Posterior cingulate gyrus (tissue), 11 donors: ENCODE results near the gene ONECUT1.

Source experiments
- DNase-seq, 10 donors: peaks; one replicate each; pipeline versions ENCODE4 v3.0.0 to v3.0.0-alpha.2; 2020 to 2021; ENCODE audit warnings: mixed read lengths in 3 of 10
- intact Hi-C: fragments of 100-400 bp; cut with DNase I; formaldehyde crosslinking; loops from one replicate; pipeline ENCODE4 v1.15.1; 2023

The ONECUT1 gene

DNA sequence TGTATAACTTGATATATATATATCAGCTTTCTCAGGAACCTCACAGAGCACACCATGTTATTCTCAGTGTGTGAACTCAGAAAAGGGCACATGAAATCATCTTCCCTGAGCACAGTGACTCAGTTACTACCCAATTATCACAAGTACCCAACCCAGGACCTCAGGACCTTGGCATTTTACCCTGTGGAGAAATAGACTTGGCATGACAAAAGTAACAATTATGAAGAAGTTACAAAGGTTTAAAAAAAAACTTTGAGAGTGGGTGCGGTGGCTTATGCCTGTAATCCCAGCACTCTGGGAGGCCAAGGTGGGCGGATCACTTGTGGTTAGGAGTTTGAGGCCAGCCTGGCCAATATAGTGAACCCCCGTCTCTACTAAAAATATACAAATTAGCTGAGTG, 52.4 kb downstream of the ONECUT1 start:
- intact Hi-C loops = loop anchor here (5.0 kb wide), 1 partner anchor 405 kb away; no protein-coding TSS in a partner anchor
- no peak for DNase-seq

DNA sequence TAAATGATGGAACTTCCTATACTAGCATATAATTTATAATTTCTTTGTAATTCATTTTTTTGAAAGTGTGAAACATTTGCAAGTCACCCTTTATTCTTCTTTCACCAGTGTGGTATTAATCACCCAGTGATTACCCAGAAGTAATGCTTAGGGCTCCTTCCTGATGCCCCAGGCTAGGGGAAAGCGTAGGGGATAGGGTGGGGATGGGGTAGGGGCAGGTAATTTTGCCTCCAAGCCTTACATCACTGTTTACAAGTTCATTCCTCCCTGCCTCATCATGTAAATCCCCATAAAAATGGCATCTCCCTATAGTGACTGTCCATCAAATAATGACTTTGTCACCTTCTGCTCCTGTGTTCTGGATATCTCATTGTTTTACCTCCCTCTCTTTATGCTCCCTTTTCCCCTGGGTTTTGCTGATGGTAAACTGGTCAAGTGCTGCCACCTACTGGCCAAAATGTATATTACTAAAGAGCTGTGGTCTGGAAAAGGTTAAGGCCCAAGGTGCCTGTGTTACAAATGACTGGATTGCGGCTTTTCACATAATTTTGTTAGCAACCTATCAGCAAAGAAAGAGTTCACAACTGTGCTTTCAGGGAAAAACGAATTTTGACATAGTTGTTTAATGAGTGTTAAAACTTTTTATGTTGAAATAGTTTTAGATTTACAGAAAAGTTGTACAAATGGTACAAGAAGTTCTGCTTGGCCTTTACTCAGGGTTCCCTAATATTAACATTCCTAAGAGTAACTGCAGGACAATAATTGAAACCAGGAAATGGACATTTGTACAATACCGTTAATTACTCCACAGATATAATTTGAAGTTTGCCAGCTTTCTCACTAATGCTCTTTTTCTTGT, 54.7 kb downstream of the ONECUT1 start:
- intact Hi-C loops = loop anchor here (5.0 kb wide), 1 partner anchor 403 kb away; no protein-coding TSS in a partner anchor
- DNase-seq = peak in 5 of 10 donors; percentile 32 to 81 (median 50)

DNA sequence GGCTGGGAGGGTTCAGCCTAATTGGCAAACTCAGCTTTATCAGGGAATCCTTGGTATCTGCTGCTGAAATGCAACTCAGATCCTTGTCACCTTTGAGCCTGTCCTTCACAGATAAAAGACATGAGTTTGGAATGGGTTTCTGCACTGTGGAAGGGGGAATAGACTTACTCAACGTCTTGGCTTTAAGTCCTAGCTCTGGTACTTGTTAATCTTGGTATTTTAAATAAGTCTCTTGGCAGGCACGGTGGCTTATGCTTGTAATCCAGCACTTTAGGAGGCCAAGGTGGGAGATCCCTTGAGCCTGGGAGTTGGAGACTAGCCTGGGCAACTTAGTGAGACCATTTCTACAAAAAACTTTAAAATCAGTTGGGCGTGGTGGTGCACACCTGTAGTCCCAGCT, 55.8 kb downstream of the ONECUT1 start:
- DNase-seq = no peak
- intact Hi-C loops = no loop called here

DNA sequence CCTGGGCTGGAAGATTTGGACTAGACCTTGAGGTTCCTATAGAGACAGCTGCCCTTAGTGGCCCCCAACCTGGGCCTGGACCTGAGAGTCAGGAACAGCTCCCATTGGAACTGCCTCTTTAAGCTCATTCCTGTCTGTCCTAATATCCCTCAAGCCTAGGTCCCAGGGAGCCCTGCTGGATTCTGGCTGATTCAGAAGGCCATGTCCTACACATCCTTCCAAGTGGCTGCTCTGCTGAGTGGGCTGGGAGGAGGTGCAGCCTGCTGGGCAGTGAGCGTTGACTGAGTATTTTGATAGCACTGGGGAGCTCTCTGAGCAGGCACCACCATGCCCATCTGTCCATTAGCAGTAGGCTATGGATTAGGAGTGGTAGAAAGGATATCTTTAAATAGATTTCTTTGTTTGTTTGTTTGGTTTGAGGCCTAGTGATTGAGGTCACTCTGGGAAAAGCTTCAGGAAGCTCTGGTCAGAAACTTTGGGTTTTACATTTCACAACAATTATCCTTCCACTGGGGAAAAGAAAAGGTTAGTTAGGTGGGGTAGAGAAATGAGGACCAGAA, 56.4 kb downstream of the ONECUT1 start:
- intact Hi-C loops = no loop called here
- DNase-seq = no peak

DNA sequence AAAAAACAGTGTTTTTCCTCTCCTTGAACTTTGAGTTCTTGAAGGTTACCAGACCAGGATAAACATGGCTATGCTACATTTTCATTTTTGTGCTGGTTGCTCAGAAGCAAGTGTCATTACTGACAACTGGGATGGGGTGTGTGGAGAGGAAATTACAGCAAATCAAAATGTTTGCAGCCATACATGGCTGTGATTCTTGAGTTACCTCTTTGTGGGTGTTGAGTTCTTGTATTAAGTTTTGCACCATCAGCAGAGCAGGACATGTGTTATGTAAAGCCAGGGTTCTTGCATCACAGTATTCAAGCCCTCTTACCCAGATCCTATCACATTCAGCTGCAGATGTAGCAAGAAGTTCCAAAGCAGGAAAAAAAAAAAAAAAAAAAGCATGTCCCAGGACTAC, 57.0 kb downstream of the ONECUT1 start:
- DNase-seq = no peak
- intact Hi-C loops = no loop called here

DNA sequence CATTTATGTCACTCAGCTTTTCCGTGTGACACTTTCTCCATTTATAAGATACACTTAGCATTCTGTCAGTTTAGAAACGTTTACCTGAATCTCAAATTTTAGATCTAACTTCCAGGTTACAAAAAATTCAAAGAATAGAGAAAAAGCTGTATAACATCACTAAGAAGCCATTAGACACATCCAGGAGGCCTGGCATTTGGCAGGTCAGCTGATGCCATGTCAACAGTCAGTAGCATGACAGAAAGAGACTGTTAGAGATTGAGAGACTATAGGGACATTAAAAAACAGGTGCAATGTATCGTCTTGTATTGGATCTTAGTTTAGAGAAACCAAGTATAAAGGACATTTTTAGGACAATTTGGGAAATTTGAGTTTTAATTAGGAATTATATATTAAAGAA, 57.6 kb downstream of the ONECUT1 start:
- intact Hi-C loops = no loop called here
- DNase-seq = no peak

DNA sequence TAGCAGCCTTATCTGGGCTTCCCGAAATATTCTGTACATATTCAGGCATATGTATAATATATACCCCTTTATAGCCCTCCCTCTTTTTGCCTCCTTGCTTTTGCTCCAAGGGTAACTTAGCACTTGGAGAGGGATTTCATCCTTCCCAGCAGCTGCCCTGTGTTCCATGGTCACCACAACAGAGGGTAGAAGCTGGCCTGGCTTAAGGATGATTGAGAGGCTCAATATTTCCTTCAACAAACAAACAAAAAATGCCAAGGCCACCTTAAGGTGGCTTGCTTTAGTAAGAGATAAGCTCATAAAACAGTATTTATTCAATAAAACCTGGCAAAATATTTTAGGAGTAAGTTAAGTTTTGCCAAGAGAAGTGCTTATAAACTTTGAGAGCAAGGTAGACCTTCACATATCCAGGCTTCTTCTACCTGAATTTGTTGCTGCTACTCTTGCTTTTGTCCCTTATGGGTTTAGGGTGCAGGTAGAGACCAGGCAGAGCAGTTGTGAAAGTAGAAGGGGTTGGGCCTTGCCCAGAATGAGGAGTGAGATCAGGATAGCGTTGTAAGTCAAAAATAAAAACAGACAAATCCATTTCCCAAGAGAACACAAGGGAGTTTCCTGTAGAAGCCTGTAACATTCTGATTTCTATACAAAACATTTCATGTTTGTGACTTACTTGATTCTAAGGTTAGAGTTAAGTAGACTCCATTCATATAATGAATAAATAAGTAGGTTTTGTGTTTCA, 58.2 kb downstream of the ONECUT1 start:
- DNase-seq = no peak
- intact Hi-C loops = no loop called here

DNA sequence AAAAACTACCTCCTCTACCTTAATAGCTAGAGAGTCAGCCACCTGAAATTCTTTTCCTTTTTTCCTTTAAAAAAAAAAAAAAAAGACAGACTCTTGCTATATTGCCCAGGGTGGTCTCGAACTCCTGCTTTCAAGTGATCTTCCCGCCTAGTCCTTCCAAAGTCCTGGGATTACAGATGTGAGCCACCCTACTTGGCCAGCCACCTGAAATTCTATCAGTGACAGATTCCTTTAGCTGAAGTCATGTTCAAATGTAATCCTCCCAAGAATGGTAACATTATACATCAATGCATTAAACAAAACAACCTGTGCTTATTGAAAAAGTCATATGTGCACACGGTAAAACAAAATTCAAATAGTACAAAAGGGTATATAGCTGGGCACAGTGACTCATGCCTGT, 59.1 kb downstream of the ONECUT1 start:
- intact Hi-C loops = no loop called here
- DNase-seq = no peak

DNA sequence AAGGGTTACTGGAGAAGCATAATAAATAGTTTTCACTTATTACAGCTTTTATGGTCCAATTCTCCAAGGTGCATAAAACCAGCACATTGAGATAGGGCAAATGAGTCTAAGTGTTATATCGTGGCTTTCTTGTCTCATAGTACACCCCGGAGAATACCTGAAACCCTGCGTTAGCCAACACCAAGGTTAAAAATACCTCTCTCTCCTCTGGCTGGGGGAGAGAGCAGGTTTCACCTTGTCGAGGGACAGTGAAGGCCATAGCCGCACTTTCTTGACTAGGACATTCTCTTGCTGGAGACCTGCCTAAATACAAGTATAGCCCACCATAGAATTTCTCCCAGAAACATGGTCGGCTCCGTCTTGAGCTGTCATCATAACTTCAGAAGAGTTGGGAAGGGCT, 59.5 kb downstream of the ONECUT1 start:
- intact Hi-C loops = no loop called here
- no peak for DNase-seq

DNA sequence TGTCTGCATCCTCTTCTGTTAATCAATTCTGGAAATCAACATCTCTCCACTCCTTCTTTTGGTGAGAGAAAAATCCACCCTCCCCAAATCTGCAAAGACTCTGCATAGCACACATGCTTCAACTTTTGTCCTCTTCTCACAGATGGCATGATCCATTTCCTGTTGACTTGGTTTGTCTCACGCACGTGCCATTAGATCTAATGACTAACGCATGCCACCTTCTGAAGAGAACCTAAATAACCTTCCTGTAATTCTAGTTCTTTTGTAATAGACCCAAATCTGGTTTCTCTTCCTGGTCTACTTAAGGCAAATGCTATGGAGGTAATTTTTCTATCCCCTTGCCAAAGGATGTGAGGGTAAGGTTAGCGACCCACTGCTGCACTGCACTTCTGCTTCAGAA, 60.0 kb downstream of the ONECUT1 start:
- intact Hi-C loops = no loop called here
- no peak for DNase-seq

DNA sequence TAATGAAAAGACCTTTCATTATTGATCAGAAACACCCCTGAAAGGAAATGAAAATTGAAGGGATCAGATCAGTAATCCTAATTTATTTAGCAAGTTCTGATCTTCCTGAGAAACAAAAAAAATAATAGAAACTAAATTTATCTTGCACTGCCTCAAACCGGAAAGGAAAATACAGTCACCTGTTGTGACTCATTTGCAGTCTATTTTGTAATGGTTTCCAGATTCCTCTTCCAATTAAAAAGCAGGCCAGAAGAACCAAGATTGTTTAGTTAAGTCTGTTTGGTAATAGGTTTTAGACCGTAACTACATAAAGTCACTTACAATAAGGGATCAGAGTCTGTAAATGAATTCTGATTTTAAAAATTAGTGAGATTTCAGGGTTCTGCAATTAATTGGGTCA, 61.2 kb downstream of the ONECUT1 start:
- intact Hi-C loops = no loop called here
- no peak for DNase-seq

DNA sequence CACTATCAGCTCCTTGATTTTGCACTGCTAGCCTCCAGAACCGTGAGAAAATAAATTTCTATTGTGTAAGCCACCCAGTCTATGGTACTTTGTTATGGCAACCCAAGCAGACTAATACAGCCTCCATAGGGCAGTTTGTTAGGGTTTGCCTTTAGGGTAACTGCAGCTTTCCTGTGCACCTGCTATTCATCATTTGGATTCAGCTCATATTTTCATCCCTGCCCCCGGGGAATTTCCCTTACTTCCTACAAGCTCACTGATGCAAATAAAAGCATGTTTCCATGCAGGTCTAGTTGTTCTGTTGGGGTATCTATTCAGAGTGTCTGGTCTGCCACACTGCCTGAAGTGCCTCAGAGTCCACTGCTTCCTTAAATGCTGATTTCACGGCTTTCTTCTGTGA, 62.3 kb downstream of the ONECUT1 start:
- intact Hi-C loops = no loop called here
- no peak for DNase-seq

DNA sequence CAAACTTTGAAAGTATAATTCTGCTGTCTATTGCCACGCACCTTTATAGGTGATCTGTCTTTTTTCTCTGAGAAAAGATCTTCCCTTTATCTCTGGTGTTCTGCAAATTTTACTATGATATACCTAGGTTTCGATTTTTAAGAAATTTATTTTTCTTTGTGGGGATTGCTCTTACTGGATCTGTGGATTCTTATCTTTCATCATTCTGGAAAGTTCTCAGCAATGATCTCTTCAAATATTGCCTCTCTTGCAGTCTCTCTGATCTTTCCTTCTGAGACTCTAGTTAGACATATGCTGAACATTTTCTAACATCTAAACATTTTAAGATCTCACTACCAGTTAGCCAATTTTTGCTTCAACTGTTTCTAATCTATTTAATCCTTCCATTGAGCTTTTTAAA, 63.9 kb downstream of the ONECUT1 start:
- intact Hi-C loops = no loop called here
- no peak for DNase-seq

DNA sequence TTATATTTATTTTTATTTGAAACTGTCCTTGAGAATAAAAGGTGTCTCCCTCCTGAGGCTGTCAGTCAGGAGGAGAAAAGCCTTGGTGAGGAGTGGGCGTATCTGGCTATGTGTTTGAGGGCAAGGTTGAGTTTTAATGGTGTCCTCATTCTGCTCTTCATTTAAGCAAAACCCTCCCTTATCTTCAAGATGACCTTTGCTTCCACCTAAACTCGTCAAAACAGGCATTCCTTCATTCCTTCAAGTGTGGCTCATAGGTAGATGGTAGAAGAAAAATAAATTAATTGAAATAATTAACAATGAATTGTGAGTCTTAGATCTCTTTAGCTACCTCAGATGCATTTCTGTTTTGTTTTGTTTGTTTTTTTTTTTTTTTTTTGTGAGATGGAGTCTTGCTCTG, 71.6 kb downstream of the ONECUT1 start:
- intact Hi-C loops = no loop called here
- no peak for DNase-seq

DNA sequence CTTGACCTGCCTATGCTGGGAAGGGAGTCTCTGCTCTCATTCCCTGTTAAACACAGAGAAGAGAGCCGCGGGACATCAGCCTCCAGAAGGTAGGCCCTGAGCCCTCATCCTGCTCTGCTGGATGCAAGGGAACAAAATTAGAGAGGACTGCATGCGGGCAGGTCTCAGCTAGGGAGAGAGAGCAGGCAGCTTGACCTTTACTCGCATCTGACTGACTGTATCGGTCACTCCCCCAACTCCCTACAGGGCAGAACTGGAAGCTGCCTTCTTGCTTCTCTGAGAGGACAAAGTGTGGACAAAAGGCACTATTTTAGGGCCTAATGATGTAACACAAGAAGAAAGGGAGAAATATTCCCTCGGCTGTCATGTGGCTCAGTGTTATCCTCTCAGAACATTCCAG, 72.2 kb downstream of the ONECUT1 start:
- no peak for DNase-seq
- intact Hi-C loops = no loop called here

DNA sequence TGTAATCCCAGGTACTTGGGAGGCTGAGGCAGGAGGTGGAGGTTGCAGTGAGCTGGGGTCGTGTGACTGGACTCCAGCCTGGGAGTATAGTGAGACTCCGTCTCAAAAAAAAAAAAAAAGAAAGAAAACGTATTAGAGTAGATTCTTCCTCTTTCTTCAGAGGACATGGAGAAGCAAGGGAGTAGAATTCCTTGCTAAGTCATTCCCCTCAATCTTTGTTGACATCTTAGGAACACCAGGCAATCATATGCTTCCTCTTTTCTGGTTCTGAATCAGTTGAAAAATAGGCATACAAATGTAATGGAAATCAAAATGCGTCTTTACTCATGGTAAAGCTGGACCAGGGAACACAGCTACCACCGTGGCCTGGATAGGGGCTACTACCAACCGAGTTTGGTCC, 72.7 kb downstream of the ONECUT1 start:
- intact Hi-C loops = no loop called here
- no peak for DNase-seq

DNA sequence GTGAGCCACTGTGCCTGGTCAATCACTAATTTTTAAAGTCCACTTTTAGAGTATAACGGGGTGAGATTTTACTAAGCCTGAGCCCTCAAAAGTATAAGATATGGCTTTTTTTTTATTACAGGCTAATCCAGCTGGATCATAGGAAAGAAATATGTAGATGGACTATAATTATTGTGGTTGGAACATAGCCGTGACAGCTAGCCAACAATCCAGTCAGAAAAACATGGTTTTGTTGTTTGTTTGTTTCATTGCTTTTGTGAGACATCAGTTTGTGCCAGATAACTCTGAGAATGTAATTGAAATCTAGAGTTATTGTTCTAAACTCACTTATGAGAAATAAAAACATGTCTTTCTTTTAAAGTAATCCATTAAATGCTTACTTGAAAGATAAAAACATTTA, 73.6 kb downstream of the ONECUT1 start:
- no peak for DNase-seq

DNA sequence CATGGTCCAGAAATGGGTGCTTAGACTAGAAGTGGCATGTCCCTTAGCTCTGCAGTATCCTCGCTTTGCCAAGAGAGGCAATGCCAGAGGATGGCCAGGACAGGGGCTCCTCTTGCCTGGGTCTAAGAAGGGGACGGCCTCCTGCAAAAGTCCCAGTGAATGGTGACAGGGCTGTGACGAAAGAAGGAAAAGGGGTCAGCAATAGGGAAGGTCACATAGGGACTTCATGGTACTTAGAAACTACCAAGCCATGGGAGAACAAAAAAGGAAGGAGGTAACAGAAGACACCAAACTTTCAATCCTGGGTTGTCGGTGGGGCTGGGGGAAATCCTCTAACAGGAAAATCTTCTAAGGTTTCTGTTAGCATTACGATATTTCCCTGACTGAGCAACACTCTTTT, 74.7 kb downstream of the ONECUT1 start:
- no peak for DNase-seq
- intact Hi-C loops = no loop called here

More for the DNA sequence above, 73.6 kb downstream of the ONECUT1 start:
- intact Hi-C loops = no loop called here

DNA sequence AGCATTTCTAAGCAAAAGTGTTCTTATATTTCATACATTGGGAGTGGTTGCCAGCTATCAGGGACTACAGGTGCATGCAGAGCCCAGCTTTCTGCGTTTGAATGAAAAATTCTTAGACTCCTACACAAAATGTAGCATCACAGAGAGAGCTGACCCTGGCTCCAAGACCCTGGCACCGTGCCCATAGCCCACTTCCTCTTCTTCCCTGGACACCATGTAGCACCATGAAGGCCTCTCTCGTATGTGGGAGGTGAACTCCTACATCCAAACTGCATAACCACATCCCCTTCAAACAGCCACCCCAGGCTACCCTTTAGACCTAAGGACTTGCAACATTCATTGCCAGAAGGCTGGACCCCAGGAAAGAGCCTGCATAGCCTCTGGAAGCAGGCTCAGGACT, 75.2 kb downstream of the ONECUT1 start:
- intact Hi-C loops = no loop called here
- peak in 1 of 10 donors; percentile 81 for DNase-seq

DNA sequence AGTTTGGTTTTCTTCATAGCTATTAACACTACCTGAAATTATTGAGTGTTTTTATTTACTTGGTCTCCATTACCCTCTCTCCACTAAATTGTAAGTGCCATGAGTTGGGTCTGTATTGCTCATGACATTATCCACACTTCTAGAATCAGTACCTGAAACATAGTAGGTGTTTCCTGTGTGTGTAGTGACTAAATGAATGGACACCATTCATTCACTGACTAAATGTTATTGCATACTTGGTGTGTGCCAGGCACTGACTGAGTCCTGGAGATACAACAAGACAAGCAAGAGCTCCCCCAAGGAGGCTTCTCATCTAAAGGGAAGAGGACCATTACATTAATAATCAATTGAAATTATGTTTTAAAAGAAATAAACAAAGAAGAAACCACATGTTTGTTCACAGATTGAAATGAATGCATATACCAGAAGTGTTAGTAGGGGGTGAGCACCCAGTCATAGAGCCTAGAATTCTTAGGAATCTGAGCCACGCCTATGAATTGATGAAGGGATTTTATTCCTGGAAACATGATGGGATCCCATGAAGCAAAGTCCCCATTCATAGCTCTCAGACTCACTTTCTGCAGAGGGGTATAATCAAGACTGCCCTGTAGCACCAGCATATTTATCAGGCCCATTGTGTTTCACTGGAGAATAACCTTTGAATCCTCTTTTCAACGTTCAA, 79.3 kb downstream of the ONECUT1 start:
- intact Hi-C loops = no loop called here
- no peak for DNase-seq
